Retinal pigment epithelial cell (primary cell): Measurements from ENCODE around the gene SLC38A10.

Experiments used
- DNase-seq: peaks from one replicate; pipeline ENCODE4 v3.0.0-alpha.2; 2010; ENCODE audit warnings: low read depth
- H3K4me3 ChIP-seq: 2 replicates; pipeline ENCODE4 v1.5.1; 2011; ENCODE audit warnings: mild to moderate bottlenecking, low read length, control low read depth, moderate library complexity
- TF ChIP-seq, protein P1 (sequence below): conservative IDR thresholded peaks from 2 replicates; pipeline ENCODE4 v1.5.1; 2011; ENCODE audit warnings: low read depth, low read length, control low read depth, inconsistent platforms

The SLC38A10 gene

DNA sequence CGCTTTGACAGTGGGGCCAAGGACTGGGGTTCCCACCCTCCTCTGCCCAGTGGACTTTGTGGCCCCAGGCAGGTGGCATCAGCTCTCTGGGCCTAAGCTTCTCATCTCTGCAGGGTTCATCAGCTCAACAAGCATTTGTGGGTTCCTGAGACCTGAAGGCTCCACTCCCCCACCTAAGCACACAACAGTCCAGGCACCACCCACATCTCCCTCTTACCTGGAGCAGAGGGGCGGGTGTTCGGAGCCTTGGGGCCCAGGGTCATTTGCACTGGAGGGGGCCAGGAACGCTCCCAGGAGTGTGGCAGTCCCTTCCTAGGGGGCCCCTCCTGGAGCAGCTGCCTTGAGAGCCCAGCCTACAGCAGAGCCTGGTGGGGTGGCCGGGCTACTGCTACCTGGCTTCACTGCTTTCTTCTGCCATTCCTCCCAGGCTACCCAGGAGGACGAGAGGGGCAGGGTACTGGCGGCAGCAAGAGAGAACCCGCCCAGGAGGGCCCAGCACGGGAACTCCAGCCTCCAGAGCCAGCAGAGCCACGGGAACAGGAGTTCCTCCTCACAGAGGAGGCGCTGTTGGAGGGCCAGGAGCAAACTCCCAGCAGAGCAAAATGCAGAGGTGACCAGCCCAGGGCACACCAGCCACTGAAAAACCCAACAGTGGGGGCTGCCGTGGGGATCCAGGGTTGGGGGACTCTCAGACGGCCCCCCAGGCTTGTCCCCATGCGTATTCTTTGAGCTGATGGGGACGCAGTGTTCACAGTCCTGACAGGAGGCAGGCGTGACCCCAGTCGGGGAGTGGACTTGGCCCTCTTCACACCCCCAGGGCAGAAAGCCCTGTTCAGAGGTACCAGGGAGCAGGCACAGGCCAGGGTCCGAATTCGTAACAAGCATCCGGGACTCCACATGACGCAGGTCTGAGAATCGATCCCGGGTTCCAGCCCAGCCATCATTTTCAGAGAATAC, 35.1 kb upstream of the SLC38A10 start:
- DNase-seq: no peak
- TF ChIP-seq, protein P1, sequence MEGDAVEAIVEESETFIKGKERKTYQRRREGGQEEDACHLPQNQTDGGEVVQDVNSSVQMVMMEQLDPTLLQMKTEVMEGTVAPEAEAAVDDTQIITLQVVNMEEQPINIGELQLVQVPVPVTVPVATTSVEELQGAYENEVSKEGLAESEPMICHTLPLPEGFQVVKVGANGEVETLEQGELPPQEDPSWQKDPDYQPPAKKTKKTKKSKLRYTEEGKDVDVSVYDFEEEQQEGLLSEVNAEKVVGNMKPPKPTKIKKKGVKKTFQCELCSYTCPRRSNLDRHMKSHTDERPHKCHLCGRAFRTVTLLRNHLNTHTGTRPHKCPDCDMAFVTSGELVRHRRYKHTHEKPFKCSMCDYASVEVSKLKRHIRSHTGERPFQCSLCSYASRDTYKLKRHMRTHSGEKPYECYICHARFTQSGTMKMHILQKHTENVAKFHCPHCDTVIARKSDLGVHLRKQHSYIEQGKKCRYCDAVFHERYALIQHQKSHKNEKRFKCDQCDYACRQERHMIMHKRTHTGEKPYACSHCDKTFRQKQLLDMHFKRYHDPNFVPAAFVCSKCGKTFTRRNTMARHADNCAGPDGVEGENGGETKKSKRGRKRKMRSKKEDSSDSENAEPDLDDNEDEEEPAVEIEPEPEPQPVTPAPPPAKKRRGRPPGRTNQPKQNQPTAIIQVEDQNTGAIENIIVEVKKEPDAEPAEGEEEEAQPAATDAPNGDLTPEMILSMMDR: peak; percentile 34
- no peak overlapping the region for H3K4me3 ChIP-seq

DNA sequence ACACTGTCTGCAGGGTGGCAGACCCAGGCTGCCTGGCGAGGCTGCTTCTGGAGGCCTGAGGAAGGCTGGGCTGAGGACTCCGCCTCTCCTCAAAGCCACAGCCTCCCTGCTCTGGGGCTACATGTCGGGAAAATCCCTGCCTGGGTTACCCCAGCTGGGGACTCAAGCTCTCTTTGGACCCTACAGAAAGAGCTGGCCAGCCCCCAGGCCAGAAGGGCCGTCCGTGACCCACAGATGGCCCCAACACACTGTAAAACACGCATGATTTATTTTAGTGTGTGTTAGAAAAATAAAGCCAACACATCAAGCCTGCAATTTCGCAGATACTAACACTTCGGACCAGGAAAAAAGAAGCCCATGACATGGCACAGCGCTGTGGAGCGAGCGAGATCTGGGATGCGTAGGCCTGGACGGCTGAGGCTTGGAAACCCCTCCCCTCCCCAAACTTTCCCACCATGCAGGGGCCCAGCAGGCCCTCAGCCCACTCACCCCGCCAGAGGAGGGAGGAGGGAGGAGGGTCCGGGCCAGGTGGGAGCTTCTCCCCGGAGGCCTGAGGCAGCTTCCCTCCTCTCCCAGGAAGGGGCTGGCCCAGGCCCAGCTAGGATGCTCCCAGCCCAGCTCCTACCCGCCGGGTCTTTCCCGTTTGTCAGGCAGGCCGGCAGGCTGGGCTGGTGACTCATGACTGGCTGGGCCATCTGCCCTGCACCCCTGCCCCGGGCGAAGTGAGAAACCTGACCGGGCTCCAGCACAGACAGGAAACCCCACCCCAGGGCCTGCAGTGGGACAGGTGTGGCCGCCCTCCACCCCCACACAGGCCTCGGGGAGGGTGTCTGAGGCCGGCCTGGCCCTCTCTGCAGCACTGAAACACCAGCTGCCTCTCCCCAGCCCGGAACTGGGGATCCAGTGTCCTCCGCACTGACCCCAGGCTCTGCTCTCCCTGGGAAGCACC, 34.1 kb upstream of the SLC38A10 start:
- TF ChIP-seq, protein P1: no peak
- H3K4me3 ChIP-seq: no peak overlapping the region
- DNase-seq: no peak

DNA sequence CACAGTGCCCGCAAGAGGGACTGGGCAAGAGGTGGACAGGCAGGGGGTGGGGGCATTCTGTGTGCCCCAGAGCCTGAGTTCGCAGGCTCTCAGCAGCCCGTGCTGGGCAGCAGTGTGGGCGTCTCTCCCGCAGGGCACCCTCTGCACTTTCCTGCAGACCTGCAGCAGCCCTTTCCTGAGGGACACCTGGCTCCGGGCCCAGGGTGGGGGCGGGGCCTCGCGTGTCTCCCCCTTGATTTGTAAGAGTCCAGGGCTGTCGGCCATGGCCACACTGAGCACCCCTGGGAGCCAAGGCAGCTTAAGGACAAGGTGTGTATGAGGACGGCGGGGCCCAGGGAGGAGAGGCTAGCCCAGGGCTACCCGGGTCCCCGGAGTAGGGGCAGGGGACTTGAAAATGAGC, 33.4 kb upstream of the SLC38A10 start:
- H3K4me3 ChIP-seq: no peak overlapping the region
- no peak for DNase-seq
- TF ChIP-seq, protein P1: no peak

DNA sequence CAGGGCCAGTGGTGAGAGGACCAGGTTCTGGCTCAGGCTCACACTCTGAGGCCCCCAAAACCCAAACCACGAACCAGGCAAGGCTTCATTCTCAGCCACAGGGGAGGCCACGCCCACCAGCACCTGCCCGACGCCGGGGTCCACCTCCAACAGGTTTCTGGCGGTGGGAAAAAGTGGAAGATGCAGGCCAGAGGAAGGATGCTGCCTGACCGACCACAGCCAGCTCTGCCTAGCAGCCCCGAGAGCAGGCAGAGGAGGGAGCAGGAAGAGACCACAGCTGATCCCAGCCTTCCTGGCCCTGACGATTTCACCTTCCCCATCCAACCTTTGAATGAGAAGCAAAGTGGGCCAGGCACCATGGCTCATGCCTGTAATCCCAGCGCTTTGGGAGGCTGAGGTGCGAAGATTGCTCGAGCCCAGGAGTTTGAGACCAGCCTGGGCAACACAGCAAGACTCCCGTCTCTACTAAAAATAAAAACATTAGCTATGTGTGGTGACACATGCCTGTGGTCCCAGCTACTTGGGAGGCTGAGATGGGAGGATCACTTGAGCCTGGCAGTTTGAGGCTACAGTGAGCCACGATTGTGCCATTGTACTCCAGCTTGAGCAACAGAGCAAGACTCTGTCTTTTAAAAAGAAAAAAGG, 30.7 kb upstream of the SLC38A10 start:
- no peak for DNase-seq
- H3K4me3 ChIP-seq: no peak overlapping the region
- TF ChIP-seq, protein P1: no peak

DNA sequence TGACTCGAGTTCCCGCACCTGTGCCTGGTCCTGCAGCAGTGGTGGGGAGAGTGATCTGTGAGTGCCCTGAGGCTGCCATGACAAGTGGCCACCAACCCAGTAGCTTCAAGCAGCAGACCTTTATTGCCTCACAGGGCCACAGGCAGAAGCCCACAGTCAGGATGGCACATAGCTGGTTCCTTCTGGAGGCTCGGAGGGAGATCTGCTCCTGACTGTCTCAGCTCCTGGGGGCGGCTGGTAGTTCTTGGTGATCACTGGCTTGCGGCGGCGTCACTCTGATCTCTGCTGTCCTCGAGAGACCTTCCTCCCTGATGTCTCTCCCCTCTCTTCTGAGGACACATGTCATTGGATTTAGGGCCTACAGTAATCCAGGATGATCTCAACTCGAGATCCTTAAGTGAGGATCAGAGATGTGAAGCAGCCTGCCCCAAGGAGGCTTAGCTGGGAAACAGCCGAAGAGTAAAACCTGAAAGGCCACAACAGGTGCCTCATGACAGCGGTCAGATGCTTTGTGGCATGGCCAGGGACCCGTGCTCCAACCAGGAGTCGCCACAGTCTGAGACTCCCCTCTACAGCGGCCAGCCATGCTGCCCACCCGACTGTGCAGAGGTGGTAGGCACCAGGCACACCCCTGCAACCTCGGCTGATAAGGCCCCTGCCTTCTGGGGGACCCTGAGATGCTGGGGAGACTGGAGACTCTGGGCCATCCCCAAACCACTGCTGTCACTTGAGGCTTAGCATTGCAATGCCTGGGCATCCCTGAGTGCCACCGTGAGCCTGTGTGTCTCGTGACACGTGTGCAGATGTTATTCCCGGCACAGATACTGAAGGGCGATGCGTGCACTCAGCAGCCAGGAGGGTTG, 30.0 kb upstream of the SLC38A10 start:
- TF ChIP-seq, protein P1: no peak
- no peak for DNase-seq
- H3K4me3 ChIP-seq: no peak overlapping the region
